Mucosa of descending colon (tissue), 3 donors: ENCODE measurements around the gene ESR1. TPM values are rescaled to one million over a fixed set of nuclear protein-coding genes. Genes with fewer than 3 reads are reported as not detected.

Experiments
- ATAC-seq: fragments of 200-7000 bp; cut with Tn5 transposase; one replicate; pipeline ENCODE4 v1.9.1; 2020; ENCODE audit warnings: mild to moderate bottlenecking, moderate library complexity
- DNase-seq, 3 donors: peaks; one replicate each; pipeline ENCODE4 v3.0.0-alpha.2; 2020
- H3K36me3 ChIP-seq: fragments of 200-600 bp; one replicate; pipeline ENCODE4 v1.8.0; 2021; ENCODE audit warnings: low read depth, mild to moderate bottlenecking
- H3K4me1 ChIP-seq: fragments of 200-600 bp; one replicate; pipeline ENCODE4 v1.8.0; 2021; ENCODE audit warnings: low read depth, mild to moderate bottlenecking
- H3K4me3 ChIP-seq: fragments of 200-600 bp; one replicate; pipeline ENCODE4 v1.8.0; 2021; ENCODE audit warnings: mild to moderate bottlenecking
- H3K9me3 ChIP-seq: fragments of 200-600 bp; one replicate; pipeline ENCODE4 v1.8.0; 2021; ENCODE audit warnings: mild to moderate bottlenecking
- intact Hi-C, 2 donors: fragments of 100-400 bp; cut with DNase I in 1 of 2; cut with micrococcal nuclease in 1 of 2; formaldehyde crosslinking; loops; one replicate each; pipeline versions ENCODE4 v1.11.0 to v1.11.1; 2022; cut with DNase I, micrococcal nuclease
- total RNA-seq, 3 donors: library from RNA; stranded (reverse); fragmentation: NEBNext Ultra II Directional in 2 of 3; extraction: Animal tissue kit (Norgen Biotek cat#: 25700) in 2 of 3; gene quantifications; one replicate each; pipeline versions ENCODE4 v1.2.1 to v1.2.4, GENCODE V29; 2021 to 2023
- TF ChIP-seq, protein P1 (sequence below): fragments of 200-600 bp; IDR thresholded peaks from one replicate; pipeline ENCODE4 v1.8.0; 2022; ENCODE audit warnings: antibody characterized with exemption, mild to moderate bottlenecking
- donor health status: DM: no; HTN: no; CAD: no; lungs with moderate emphysema.
- donor health status: DM: no; HTN: no; CAD: no.
- donor health status: DM: no; HTN: yes; CAD: no.

The ESR1 gene
- total RNA-seq, 3 donors from 2014 or later = 0.55 to 1.6 (median 0.82) TPM

DNA sequence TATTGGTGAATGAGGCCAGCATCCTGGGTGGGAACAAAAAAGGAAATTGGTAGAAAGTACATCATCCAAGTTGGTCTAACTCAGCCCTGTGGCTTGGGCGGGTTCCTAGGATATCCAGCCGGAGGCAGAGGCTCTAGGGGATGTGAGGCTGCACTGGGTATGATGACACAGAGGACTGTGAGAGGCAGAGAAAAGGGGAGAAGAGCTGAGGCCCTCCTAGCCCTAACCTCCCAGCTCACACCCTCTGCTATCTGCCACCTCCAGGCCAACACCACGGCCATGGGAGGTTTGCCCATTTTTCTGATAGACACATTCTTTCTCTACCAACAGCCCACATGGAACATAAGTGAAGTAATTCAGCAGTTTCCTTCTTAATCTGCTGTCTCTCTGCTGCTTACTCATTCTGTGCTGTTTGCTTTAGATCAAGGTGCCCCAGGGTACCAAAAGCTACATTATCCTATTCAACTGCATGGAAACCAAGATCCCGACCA is 284.4 kb downstream of the ESR1 start:
- no peaks in the 10 kb centered on the region for H3K4me1 ChIP-seq
- no peak for DNase-seq
- no peaks in the 10 kb centered on the region for H3K36me3 ChIP-seq
- no peak overlapping the region for H3K4me3 ChIP-seq
- intact Hi-C loops = no loop called here
- H3K9me3 ChIP-seq = no peaks in the 10 kb centered on the region
- ATAC-seq = no peak
- TF ChIP-seq, protein P1, sequence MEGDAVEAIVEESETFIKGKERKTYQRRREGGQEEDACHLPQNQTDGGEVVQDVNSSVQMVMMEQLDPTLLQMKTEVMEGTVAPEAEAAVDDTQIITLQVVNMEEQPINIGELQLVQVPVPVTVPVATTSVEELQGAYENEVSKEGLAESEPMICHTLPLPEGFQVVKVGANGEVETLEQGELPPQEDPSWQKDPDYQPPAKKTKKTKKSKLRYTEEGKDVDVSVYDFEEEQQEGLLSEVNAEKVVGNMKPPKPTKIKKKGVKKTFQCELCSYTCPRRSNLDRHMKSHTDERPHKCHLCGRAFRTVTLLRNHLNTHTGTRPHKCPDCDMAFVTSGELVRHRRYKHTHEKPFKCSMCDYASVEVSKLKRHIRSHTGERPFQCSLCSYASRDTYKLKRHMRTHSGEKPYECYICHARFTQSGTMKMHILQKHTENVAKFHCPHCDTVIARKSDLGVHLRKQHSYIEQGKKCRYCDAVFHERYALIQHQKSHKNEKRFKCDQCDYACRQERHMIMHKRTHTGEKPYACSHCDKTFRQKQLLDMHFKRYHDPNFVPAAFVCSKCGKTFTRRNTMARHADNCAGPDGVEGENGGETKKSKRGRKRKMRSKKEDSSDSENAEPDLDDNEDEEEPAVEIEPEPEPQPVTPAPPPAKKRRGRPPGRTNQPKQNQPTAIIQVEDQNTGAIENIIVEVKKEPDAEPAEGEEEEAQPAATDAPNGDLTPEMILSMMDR = no peak

GRCh38 chr6:152093711-152094110 is 286.2 kb downstream of the ESR1 start:
- ATAC-seq = no peak
- DNase-seq = no peak
- Histone ChIP-seq H3K4me1 (no peaks in the 10 kb centered on the region), H3K36me3 (no peaks in the 10 kb centered on the region), H3K9me3 (no peaks in the 10 kb centered on the region), H3K4me3 (no peak overlapping the region)
- TF ChIP-seq, protein P1 = no peak
- intact Hi-C loops = no loop called here

DNA sequence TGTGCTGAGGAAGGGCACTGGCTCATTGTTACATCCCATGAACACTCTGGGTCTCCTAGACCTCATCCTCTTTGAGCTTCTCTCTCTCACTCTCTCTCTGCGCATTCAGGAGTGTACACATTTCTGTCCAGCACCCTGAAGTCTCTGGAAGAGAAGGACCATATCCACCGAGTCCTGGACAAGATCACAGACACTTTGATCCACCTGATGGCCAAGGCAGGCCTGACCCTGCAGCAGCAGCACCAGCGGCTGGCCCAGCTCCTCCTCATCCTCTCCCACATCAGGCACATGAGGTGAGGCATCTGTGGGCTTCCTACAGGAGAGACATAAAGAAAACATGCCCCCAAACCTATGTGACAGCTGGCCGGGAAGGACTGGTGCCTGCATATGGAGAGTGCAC is 286.8 kb downstream of the ESR1 start:
- H3K4me3 ChIP-seq = no peak overlapping the region
- DNase-seq = no peak
- H3K36me3 ChIP-seq = no peaks in the 10 kb centered on the region
- no peaks in the 10 kb centered on the region for H3K9me3 ChIP-seq
- H3K4me1 ChIP-seq = no peaks in the 10 kb centered on the region
- intact Hi-C loops = no loop called here
- TF ChIP-seq, protein P1 = no peak
- no peak for ATAC-seq

GRCh38 chr6:152094992-152095592 is 287.6 kb downstream of the ESR1 start:
- DNase-seq (peak; percentile 39 to 63 (median 58)), ATAC-seq (peak; percentile 93)
- H3K9me3 ChIP-seq = no peaks in the 10 kb centered on the region
- TF ChIP-seq, protein P1 = no peak
- no peaks in the 10 kb centered on the region for H3K4me1 ChIP-seq
- no peaks in the 10 kb centered on the region for H3K36me3 ChIP-seq
- intact Hi-C loops = no loop called here
- no peak overlapping the region for H3K4me3 ChIP-seq

- ATAC-seq (no peak), DNase-seq (no peak)
- H3K9me3 ChIP-seq = no peaks in the 10 kb centered on the region
- H3K4me1 ChIP-seq = no peaks in the 10 kb centered on the region
- H3K36me3 ChIP-seq = no peaks in the 10 kb centered on the region
- H3K4me3 ChIP-seq = no peak overlapping the region
- TF ChIP-seq, protein P1 = no peak
- intact Hi-C loops = no loop called here
Measured at GRCh38 chr6:152096863-152097496, 289.5 kb downstream of the ESR1 start.
